HTR-8/SVneo (cell line): Measurements from ENCODE around the gene RIN1.
"Not testable (repeated sequence)": the region's sequence is repeated elsewhere in the genome, so short reads cannot be mapped to it uniquely, and the experiment has no call there.

ENCODE experiments used
- DNase-seq: peaks from one replicate; pipeline ENCODE4 v3.0.0; 2011; ENCODE audit warnings: low spot score, mixed read lengths; ENCODE audit not compliant: insufficient read length
- FAIRE-seq: peaks from 2 replicates; lab custom pipeline; 2011; peaks lifted over from hg19 to GRCh38; lab: Jason Lieb, UNC

The RIN1 gene, protein sequence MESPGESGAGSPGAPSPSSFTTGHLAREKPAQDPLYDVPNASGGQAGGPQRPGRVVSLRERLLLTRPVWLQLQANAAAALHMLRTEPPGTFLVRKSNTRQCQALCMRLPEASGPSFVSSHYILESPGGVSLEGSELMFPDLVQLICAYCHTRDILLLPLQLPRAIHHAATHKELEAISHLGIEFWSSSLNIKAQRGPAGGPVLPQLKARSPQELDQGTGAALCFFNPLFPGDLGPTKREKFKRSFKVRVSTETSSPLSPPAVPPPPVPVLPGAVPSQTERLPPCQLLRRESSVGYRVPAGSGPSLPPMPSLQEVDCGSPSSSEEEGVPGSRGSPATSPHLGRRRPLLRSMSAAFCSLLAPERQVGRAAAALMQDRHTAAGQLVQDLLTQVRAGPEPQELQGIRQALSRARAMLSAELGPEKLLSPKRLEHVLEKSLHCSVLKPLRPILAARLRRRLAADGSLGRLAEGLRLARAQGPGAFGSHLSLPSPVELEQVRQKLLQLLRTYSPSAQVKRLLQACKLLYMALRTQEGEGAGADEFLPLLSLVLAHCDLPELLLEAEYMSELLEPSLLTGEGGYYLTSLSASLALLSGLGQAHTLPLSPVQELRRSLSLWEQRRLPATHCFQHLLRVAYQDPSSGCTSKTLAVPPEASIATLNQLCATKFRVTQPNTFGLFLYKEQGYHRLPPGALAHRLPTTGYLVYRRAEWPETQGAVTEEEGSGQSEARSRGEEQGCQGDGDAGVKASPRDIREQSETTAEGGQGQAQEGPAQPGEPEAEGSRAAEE

GRCh38 chr11:66336234-66337102 is at the start of gene RIN1:
Gene RIN1, minus strand, starts transcription at chr11:66336434. Its CDS starts 32 bp downstream, at chr11:66336402.
- FAIRE-seq, result peak; percentile 100
- peak; percentile 99 for DNase-seq

GRCh38 chr11:66384316-66384715 is 48.1 kb upstream of the RIN1 start:
- not testable (repeated sequence) for DNase-seq, FAIRE-seq

DNA sequence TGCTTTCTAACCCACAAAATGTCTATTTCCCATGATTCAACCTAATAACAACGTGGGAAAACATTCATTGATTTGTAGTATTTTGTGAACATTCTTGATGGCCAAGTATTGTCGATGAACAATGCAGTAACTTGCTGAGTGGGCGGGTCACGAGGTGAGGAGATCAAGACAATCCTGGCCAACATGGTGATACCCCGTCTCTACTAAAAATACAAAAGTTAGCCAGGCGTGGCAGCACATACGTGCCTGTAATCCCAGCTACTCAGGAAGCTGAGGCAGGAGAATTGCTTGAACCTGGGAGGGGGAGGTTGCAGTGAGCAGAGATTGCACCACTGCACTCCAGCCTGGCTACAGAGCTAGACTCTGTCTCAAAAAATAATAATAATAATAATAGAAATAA is 44.0 kb upstream of the RIN1 start:
- DNase-seq, result not testable (repeated sequence)
- FAIRE-seq, result peak; percentile 95

DNA sequence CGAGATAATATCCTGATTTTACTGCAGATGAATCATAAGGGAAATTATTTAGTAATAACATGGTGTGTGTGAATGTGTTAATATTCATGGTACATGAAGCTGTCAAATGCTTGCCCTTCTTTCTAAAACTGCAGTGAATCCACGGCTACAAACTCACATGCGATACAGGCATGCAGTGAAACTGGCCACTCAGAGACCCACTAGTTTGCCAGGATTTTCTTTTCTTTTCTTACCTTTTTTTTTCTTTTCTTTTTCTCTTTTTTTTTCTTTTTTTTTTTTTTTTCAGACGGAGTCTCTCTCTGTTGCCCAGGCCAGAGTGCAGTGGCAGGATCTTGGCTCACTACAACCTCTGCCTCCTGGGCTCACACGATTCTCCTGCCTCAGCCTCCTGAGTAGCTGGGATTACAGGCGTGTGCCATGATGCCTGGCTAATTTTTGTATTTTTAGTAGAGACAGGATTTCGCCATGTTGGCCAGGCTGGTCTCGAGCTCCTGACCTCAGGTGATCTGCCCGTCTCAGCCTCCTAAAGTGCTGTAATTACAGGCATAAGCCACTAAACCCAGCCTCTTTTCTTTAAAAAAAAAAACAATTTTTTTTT is 37.6 kb upstream of the RIN1 start:
- DNase-seq, FAIRE-seq: not testable (repeated sequence)

DNA sequence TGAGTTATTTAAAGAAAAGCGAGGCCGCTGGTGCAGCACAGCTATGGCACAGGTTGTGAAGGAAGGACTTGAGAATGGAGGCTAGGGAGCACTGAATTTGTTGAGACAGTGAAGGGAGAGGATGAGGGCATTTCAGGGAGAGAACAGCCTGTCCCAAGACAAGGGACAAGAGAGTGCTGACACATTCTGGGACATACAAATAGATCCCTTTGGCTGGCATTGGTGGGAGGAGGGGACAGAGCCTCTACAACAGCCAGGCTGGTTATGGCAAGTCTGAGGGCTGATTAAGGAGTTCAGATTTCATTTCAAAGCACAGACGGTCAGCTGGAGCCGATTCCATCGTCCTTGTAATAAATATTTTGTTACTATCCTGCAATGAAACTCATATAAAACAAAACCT is 37.0 kb upstream of the RIN1 start:
- DNase-seq (no peak), FAIRE-seq (peak; percentile 48)

DNA sequence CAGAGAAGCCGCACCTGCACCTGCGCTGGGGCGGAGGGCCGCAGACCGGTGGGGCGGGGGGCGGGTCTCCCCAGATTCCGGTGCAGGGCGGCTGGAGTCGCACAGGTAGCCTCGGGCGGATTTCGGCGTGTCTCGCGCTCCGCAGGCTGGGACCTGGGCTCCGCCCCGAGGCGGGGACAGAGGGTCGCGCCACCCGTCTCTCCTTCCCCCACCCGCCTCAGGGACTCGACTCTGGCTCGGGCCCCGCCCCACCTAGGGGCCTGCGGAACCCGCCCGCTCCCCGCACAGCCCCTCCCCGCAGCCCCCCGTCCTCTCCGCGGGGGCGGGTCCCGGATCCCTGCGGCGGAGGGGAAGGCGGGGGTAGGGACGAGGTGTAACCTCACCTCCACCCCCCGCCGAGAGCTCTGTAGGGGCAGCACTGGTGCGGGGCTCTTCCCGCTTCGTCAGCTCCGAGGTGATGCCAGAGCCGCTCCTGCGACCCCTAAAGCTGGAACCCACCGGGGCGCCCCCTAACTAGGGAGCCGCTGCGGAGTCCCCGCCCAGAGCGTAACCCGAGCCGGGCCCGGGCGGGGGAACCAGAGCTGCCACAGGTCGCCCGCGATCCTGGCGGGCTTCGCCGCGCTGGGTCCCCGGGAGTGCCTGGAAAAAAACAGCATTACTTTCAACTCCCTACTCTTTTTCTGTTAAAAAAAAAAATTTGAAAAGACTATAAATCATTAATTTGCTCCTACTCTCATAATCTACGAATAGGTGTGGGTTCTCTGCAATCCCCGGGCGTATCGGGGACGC is 35.6 kb upstream of the RIN1 start, which contains the start of gene SLC29A2:
TSS of gene SLC29A2 (minus strand) at position 134 of the 789 bp plus-strand sequence. CDS start 169 bp downstream, outside the sequence.
- peak; percentile 93 for FAIRE-seq
- peak; percentile 91 for DNase-seq

DNA sequence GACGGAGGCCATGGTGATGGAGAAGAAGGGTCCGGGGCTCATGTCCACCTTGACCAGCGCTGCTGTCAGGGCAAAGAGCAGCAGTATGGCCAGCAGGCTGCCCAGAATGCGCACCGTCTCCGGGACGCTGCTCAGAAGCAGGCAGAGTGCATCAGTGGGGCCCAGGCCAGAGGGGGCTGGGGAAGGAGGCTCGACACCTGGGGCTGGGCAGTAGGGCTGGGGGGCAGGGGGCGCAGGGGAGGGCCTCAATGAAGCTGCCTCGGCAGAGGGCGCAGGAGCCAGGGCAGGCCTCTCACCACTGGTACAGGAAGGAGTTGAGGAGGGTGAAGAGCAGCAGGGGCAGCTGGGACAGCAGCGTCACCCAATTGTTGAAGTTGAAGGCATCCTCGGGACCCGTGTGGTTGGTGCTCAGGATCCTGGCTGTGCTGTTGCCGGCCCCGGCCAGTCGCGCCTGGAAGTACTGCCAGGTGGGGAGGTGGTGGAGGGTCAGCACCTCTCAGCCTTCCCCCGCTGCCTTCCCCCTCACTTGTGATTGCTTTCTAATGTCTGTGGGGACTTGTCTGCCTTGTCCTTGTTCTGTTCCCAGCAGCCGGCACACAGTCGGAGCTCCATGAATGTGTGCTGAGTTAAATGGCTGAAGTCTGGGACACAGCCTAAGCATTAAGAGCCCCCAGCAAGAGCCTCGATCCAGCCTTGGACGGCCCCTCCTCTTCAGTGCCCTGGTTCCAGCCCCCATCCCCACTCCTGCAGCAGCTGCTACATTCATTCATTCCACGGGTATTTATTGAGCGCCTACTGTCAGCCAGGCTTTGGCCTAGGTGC is 33.0 kb upstream of the RIN1 start:
- FAIRE-seq, result peak; percentile 80
- no peak for DNase-seq

DNA sequence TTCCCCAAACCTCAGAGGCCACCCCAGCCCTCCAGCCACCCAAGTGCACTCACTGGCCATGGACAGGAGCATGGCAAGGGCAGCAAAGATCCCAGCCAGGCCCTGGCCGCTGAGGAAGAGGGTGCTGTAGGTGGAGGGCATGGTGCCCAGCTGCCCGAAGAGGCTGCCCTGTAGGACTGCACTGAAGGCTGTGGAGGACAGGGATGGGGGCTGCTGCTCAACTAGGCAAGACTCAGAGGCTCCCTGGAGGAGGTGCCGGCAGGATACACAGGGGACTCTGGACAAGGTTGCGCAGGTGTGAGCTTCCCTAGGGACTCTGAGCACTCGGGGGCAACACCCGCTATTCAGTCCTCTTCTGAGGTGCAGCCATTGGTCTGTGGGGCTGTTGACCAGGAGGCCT is 32.2 kb upstream of the RIN1 start:
- DNase-seq (no peak), FAIRE-seq (peak; percentile 60)

GRCh38 chr11:66367561-66368312 is 31.5 kb upstream of the RIN1 start:
- FAIRE-seq (peak; percentile 72), DNase-seq (no peak)

DNA sequence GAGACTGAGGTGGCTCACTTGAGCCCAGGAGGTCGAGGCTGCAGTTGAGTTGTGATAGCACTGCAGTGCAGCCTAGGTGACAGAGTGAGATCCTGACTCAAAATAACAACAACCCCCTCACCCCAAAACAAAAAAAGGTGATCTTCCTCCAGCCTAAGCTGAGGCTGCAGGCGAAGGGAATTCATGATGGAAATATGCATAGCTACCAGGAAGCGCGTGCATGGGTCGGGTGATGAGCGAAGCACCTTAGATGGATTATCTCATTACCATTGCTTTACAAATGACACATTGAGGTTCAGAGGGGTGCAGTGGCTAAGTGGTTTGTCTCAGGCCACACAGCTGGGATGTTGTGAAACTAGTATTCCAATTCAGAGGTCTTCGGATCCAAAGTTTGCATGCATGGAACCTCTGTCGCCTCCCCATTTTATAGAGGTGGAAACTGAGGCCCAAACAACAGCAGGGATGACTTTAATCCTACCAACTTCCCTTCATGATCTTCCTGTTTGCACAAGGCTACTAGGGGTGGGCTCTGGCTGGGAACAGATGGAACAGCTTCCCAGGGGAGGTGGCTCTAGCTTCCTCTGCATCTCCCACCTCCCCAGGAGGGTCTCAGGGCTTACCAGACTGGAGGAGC is 30.7 kb upstream of the RIN1 start:
- FAIRE-seq (peak; percentile 90), DNase-seq (no peak)

DNA sequence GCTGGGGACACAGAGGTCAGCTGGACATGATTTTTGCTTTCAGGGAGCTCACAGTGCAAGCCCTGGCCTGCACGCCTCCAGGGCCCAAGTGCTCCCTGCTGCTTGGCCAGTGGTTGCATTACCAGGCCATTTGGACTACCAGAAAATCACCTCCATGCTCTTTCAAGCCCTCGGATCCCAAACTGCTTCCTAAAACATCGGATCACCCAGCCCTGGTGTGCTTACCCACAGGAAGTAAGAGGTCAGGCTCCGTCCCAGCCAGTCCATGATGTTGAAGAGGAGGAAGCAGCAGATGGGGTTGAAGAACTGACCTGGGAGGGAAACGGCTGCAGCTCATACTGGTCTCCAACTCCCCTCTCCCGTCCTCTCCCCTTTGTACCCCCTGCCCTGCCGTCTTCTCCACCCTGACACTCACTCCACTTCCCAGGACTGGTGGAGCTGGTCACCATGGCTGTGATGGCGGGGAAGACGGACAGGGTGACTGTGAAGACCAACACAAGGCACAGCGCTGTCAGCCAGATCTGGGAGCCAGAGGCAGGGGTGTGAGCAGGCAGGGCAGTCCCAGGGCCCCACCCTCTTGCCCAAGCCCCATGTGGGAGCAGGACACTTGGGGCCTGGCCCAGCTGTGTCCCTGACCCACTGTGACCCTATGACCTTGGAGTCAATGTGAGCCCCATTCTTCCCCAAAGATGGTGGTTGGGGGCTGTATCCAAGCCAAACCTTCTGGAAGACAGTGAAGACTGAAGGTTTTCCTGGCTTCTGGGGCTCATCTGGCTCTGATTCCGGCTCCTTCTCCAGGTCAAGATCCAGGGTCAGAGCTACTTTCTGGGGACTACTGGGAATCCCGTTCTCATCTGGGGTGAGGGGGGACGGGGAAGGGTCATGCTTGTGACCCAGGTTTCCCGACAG is 29.7 kb upstream of the RIN1 start:
- DNase-seq (no peak), FAIRE-seq (peak; percentile 84)

- no peak for FAIRE-seq
- DNase-seq, result no peak
Measured at GRCh38 chr11:66365166-66365565, 28.9 kb upstream of the RIN1 start.

GRCh38 chr11:66363805-66364535 is 27.7 kb upstream of the RIN1 start:
- FAIRE-seq (peak; percentile 86), DNase-seq (peak; percentile 64)

DNA sequence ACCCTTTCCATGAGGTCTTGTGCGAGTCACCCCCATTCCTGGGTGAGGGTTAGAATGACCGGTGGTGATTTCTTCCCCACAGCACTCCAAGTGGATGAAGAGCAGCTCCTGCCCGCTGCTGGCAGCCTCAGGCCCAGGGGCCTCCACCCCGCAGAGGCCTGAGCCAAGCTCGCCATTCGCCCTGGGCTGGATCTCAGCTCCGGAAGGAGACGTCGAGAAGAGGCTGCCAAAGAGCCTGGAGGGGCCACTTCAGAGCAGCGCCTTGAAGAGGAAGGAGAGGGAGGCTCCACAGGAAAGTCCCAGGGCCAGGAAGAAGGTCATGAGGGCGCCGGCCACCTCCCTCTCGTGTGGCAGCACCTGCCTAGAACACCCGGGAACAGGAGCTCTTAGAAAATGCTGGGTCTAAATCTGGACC is 27.0 kb upstream of the RIN1 start:
- no peak for DNase-seq
- FAIRE-seq, result no peak

DNA sequence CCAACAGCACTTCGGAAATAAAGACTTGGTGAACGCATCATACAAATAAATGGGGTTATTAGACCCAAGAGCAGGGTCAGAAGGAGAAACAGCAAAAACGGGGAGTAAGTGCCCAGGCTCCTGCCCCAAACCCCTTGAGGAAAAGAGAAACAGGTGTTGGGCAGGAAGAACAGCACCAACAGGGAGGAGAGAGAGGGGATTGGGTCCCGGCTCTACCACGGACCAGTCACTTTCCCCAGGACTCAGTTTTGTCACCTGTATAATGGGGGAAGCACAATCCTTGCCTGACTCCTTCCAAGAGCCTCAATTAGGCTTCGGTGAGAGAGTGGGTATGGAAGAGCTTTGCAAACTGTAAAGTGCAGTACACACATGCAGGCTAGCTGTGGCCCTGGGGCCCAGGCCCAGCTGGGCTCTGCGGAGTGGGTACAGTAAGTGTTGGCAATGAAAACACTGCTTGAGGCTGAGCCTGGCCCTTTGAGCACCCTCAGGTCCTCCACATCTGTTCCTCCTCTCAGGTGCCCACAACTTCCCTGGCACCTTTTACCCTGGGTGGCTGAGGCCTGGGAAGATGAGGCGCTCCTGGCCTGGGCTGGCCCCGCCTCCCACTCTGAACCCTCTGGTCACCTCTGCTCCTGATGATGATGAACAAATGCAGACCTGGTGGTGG is 26.4 kb upstream of the RIN1 start:
- FAIRE-seq, result peak; percentile 52

More for the DNA sequence above, 26.4 kb upstream of the RIN1 start:
- no peak for DNase-seq
